ENCODE data around the gene GORAB. TPM values are rescaled to one million over a fixed set of nuclear protein-coding genes. Genes with fewer than 3 reads are reported as not detected.

The GORAB gene
- total RNA-seq, 4 donors from 2014 or later = 13.6 to 29.3 (median 16.7) TPM

DNA sequence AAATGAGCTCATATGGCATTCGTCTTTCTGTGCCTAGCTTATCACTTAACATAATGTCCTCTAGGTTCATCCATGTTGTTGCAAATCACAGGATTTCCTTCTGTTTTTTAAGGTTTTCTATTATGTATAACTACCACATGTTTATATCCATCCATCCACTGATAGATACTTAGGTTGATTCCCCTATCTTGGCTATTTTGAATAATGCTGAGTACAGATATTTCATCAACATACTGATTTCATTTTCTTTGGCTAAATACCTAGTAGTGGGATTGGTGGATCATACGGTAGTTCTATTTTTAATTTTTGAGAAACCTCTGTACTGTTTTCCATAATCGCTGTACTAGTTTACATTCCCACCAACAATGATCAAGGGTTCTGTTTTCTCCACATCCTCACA lies 45.0 kb downstream of the GORAB start:
- DNase-seq = no peak
- 86 to 88% methylated on average over 3 of the region's 3 CpGs for WGBS, 2 donors
- Histone ChIP-seq H3K4me3 (replicated peaks in 1 of 3) (no peak overlapping the region), H3K27me3 (no peaks in the 10 kb centered on the region), H3K36me3 (no peaks in the 10 kb centered on the region), H3K9me3 (no peaks in the 10 kb centered on the region), H3K27ac (no peak overlapping the region), H3K4me1 (no peaks in the 10 kb centered on the region)
- intact Hi-C loops (cut with DNase I) = no loop called here
- TF ChIP-seq, protein P1, sequence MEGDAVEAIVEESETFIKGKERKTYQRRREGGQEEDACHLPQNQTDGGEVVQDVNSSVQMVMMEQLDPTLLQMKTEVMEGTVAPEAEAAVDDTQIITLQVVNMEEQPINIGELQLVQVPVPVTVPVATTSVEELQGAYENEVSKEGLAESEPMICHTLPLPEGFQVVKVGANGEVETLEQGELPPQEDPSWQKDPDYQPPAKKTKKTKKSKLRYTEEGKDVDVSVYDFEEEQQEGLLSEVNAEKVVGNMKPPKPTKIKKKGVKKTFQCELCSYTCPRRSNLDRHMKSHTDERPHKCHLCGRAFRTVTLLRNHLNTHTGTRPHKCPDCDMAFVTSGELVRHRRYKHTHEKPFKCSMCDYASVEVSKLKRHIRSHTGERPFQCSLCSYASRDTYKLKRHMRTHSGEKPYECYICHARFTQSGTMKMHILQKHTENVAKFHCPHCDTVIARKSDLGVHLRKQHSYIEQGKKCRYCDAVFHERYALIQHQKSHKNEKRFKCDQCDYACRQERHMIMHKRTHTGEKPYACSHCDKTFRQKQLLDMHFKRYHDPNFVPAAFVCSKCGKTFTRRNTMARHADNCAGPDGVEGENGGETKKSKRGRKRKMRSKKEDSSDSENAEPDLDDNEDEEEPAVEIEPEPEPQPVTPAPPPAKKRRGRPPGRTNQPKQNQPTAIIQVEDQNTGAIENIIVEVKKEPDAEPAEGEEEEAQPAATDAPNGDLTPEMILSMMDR (IDR thresholded peaks at IDR 0.05) = no peak
- no peak for TF ChIP-seq POLR2A (IDR thresholded peaks at IDR 0.05)

DNA sequence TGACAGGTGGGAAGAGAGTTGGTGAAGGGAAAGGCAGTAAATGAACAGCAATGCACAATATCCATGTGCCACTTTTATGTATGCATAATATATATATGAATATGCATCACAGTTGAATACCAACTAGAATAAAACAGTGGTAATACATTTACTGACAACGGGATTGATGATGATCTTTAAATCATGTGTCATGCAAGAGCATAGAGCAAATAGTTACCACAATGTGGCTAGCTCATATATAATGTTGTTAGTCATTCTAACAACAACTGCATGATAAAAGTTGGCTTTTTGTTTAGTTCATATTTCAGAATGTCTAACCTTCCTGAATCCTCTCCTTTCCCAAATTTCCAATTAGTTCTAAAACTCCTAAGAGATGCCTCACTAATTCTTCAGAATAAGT lies 46.4 kb downstream of the GORAB start:
- WGBS, 2 donors = 71 to 79% methylated on average over 1 of the region's 1 CpG
- TF ChIP-seq, protein P1 (IDR thresholded peaks at IDR 0.05) = no peak
- no peak for TF ChIP-seq POLR2A (IDR thresholded peaks at IDR 0.05)
- intact Hi-C loops (cut with DNase I) = no loop called here
- Histone ChIP-seq H3K27me3 (no peaks in the 10 kb centered on the region), H3K9me3 (no peaks in the 10 kb centered on the region), H3K4me1 (no peaks in the 10 kb centered on the region), H3K4me3 (replicated peaks in 1 of 3) (no peak overlapping the region), H3K36me3 (no peaks in the 10 kb centered on the region), H3K27ac (no peak overlapping the region)
- no peak for DNase-seq

DNA sequence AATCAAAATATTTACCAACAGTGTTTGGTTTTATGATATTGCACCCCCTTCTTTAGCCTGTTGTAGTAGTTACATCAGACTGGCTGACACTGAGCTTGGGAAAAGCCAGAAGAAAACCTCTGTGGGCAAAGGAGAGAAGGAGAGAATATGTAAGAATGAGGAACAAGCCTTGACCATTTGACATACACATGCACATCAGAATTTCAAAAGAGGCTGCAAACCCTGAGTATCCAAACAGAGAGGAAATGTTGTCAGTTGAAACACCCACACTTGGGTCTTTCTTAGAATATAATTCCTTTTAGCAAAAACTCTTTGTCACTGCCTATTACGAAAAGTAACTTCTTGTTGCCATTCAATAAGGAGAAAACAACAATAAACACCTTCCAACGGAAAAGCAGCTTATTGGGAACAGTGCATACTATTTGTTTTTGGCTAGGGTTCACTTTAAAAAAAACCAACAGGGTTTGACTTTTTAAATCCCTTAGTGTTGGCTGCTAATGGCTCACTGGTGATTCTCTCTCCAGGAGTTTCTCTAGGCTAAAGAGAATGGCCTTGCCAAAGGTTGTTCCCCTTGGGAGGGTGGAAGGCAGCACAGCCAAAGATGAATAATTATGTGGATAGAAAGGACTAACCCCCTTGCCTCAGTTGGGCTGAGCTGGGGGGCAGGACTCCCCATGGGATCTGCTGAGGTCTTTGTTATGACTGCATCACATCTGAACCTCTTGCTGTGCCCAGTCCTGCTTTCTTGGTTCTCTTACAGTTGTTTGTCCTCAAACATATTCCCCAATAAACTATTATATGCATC lies 48.9 kb downstream of the GORAB start:
- 47 to 57% methylated on average over 2 of the region's 2 CpGs for WGBS, 2 donors
- Histone ChIP-seq H3K27ac (no peak overlapping the region), H3K9me3 (no peaks in the 10 kb centered on the region), H3K27me3 (no peaks in the 10 kb centered on the region), H3K36me3 (no peaks in the 10 kb centered on the region), H3K4me3 (replicated peaks in 1 of 3) (no peak overlapping the region), H3K4me1 (no peaks in the 10 kb centered on the region)
- intact Hi-C loops (cut with DNase I) = no loop called here
- peak; percentile 3 to 6 for DNase-seq
- TF ChIP-seq, protein P1 (IDR thresholded peaks at IDR 0.05) = no peak
- TF ChIP-seq POLR2A (IDR thresholded peaks at IDR 0.05) = no peak

DNA sequence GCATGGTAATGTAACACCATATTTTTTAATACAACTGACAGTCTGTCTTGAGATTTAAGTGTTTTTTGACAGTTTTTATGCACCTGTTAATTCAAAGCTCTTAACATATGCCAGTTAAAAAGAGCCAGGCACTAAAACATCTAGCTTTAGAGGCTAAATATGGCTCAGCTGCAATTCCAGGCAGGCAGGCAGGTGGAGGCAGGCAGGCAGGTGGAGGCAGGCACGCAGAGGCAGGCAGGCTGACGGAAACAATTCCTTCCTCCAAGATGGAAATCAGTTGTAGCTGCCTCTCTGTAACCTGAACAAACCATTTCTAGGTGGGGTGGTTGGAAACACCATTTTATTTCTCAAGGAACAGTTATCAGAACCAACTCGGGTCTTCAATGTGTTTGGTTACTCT lies 51.2 kb downstream of the GORAB start:
- Histone ChIP-seq H3K4me3 (replicated peaks in 1 of 3) (no peak overlapping the region), H3K27ac (no peak overlapping the region), H3K27me3 (no peaks in the 10 kb centered on the region), H3K4me1 (peaks cover 0 to 1% of the 10 kb centered on the region in 2 donors), H3K36me3 (no peaks in the 10 kb centered on the region), H3K9me3 (no peaks in the 10 kb centered on the region)
- DNase-seq = no peak
- intact Hi-C loops (cut with DNase I) = no loop called here
- TF ChIP-seq, protein P1 (IDR thresholded peaks at IDR 0.05) = no peak
- TF ChIP-seq POLR2A (IDR thresholded peaks at IDR 0.05) = no peak
- WGBS, 2 donors = 74 to 83% methylated on average over 3 of the region's 3 CpGs
